Hepatocyte (in vitro differentiated cells): Measurements from ENCODE around the gene SBNO2. TPM values are rescaled to one million over a fixed set of nuclear protein-coding genes. Genes with fewer than 3 reads are reported as not detected.

Experiments
- DNase-seq: peaks from one replicate; pipeline ENCODE4 v3.0.0-alpha.2; 2016; ENCODE audit warnings: low spot score
- H2AFZ ChIP-seq: fragments of 200-600 bp; sonication (generic); 2 replicates; pipeline ENCODE4 v1.6.0; 2016; ENCODE audit warnings: antibody characterized with exemption, mild to moderate bottlenecking
- H3K27ac ChIP-seq: fragments of 200-600 bp; sonication (generic); 2 replicates; pipeline ENCODE4 v1.5.1; 2016; ENCODE audit warnings: mild to moderate bottlenecking
- H3K27me3 ChIP-seq: fragments of 200-600 bp; sonication (generic); 2 replicates; pipeline ENCODE4 v1.6.1; 2016
- H3K36me3 ChIP-seq: fragments of 200-600 bp; sonication (generic); replicated peaks from 2 replicates; pipeline ENCODE4 v1.5.1; 2016; ENCODE audit warnings: low read depth; ENCODE audit not compliant: insufficient read depth
- H3K4me1 ChIP-seq: fragments of 200-600 bp; sonication (generic); 2 replicates; pipeline ENCODE4 v1.5.1; 2016; ENCODE audit warnings: mild to moderate bottlenecking, moderate library complexity; ENCODE audit not compliant: insufficient read depth
- H3K4me2 ChIP-seq: fragments of 200-600 bp; sonication (generic); 2 replicates; pipeline ENCODE4 v1.6.0; 2016
- H3K4me3 ChIP-seq: fragments of 200-600 bp; sonication (generic); 2 replicates; pipeline ENCODE4 v1.5.1; 2016; ENCODE audit warnings: mild to moderate bottlenecking
- H3K79me2 ChIP-seq: fragments of 200-600 bp; sonication (generic); 2 replicates; pipeline ENCODE4 v1.6.0; 2017; ENCODE audit warnings: mild to moderate bottlenecking
- H3K9me2 ChIP-seq: fragments of 200-600 bp; sonication (generic); replicated peaks from 2 replicates; pipeline ENCODE4 v1.6.0; 2017; ENCODE audit warnings: mild to moderate bottlenecking; ENCODE audit not compliant: insufficient read depth
- H3K9me3 ChIP-seq: fragments of 200-600 bp; sonication (generic); 2 replicates; pipeline ENCODE4 v1.5.1; 2016; ENCODE audit warnings: low read depth, mild to moderate bottlenecking
- H4K20me1 ChIP-seq: fragments of 200-600 bp; sonication (generic); 2 replicates; pipeline ENCODE4 v1.6.0; 2016; ENCODE audit warnings: mild to moderate bottlenecking; ENCODE audit not compliant: insufficient read depth, poor library complexity, severe bottlenecking
- EZH2 ChIP-seq: fragments of 200-600 bp; sonication (generic); IDR thresholded peaks from 2 replicates; pipeline ENCODE4 v1.6.1; 2016; ENCODE audit warnings: antibody characterized with exemption, mild to moderate bottlenecking, borderline replicate concordance
- EZH2phosphoT487 ChIP-seq: fragments of 200-600 bp; sonication (generic); IDR thresholded peaks from one replicate; pipeline ENCODE4 v1.6.1; 2018; ENCODE audit warnings: antibody characterized with exemption, mild to moderate bottlenecking, low read depth, moderate library complexity; ENCODE audit not compliant: unreplicated experiment, severe bottlenecking
- WGBS: methylation state at CpG from one replicate; pipeline ENCODE4 v1.1.6; 2016; ENCODE audit warnings: low lambda C conversion rate; ENCODE audit errors: missing lambda C conversion rate; 5-methylcytosine and 5-hydroxymethylcytosine counted together
- polyA plus RNA-seq: library from polyadenylated mRNA; unstranded; fragments of >200 nt; fragmentation: Nextera tagmentation; extraction: Ambion mirVana; gene quantifications from 2 replicates; pipeline ENCODE4 v1.2.1, GENCODE V29; 2016
- total RNA-seq: library from RNA; depleted of rRNA; stranded (reverse); fragments of >200 nt; gene quantifications from 2 replicates; pipeline ENCODE4 v1.2.3, GENCODE V29; 2014
- TF ChIP-seq, protein P1 (sequence below): fragments of 200-600 bp; sonication (generic); IDR thresholded peaks from 2 replicates; pipeline ENCODE4 v1.5.1; 2016; ENCODE audit warnings: antibody characterized with exemption, mild to moderate bottlenecking; ENCODE audit not compliant: poor library complexity

The SBNO2 gene
- total and polyA plus RNA-seq, 2 experiments from 2014 or later, result 12.7 to 15.6 TPM

DNA sequence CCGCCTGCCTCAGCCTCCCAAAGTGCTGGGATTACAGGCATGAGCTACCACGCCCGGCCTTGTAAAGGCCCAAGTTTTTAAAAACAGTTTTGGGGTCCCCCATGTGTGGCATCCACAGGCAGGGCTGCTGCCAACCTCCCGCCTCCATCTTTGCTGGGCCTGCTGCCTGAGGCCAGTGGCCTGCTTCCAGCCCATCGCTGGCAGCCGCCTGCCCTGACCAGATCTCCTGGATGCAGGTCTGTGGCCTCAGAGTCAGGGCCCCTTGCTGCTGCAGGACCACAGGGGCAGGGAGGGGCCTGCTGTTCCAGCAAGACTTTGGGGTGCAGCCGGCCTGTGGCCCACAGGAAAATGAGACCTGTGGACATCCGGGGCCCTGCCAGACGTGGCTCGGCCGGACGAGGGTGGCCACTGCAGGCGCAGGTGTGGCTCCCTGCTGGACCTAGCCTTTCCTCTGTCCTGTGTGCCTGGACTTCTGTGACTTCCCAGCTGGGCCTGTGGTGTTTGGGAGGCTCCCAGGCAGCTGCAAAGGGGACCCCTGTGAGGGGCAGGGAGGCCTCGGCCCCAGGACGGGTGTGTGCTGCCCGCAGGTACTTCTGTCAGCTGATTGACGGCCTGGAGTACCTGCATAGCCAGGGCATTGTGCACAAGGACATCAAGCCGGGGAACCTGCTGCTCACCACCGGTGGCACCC is 45.9 kb upstream of the SBNO2 start:
- Histone ChIP-seq H3K9me2 (no peaks in the 10 kb centered on the region), H3K27ac (no peak overlapping the region), H3K36me3 (no peaks in the 10 kb centered on the region), H3K4me2 (no peak overlapping the region), H4K20me1 (peaks cover 38% of the 10 kb centered on the region), H3K79me2 (peaks cover 66% of the 10 kb centered on the region), H3K9me3 (no peaks in the 10 kb centered on the region), H2AFZ (no peak overlapping the region), H3K27me3 (no peaks in the 10 kb centered on the region), H3K4me3 (no peak overlapping the region), H3K4me1 (no peaks in the 10 kb centered on the region)
- WGBS, result 95% methylated on average over 19 of the region's 19 CpGs
- no peak for DNase-seq
- TF ChIP-seq EZH2phosphoT487 (no peak), EZH2 (no peak)
- TF ChIP-seq, protein P1, sequence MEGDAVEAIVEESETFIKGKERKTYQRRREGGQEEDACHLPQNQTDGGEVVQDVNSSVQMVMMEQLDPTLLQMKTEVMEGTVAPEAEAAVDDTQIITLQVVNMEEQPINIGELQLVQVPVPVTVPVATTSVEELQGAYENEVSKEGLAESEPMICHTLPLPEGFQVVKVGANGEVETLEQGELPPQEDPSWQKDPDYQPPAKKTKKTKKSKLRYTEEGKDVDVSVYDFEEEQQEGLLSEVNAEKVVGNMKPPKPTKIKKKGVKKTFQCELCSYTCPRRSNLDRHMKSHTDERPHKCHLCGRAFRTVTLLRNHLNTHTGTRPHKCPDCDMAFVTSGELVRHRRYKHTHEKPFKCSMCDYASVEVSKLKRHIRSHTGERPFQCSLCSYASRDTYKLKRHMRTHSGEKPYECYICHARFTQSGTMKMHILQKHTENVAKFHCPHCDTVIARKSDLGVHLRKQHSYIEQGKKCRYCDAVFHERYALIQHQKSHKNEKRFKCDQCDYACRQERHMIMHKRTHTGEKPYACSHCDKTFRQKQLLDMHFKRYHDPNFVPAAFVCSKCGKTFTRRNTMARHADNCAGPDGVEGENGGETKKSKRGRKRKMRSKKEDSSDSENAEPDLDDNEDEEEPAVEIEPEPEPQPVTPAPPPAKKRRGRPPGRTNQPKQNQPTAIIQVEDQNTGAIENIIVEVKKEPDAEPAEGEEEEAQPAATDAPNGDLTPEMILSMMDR, result no peak

DNA sequence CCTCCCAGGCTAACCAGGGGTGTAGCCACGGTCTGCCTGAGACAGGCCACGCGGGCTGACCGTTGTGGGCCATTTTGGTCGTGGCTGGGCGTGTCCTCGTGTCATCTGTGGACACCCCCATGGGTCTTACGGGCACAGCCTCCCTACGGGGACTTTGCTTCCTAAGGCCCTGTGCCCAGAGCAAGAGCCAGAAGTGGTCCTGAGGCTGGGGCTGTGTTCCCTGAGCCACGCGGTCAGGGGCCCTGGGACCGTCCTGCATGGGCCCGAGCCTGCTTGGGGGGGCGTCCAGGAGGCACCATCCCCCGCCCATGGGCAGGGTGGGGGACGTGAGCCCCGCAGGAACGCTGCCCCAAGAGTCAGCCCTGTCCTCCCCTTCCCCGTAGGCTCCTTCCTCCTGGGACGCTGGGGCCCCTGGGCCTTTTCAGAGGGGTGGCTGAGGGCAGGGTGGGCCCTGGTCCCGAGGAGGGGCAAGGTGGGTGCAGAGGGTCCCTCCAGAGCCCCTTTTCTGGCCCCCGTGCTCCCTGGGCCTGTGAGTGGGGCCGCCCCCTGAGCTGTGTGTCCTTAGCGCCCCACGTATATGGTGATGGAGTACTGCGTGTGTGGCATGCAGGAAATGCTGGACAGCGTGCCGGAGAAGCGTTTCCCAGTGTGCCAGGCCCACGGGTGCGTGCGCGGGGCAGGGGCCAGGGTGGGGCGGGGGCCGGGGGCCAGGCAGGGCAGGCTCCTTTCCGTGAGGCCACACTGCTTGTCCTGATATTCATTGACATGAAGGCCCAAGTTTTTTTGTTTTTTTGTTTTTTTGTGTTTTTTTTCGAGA is 44.9 kb upstream of the SBNO2 start:
- H2AFZ ChIP-seq, result no peak overlapping the region
- no peak overlapping the region for H3K4me2 ChIP-seq
- peaks cover 4% of the 10 kb centered on the region for H3K4me1 ChIP-seq
- no peak for TF ChIP-seq EZH2
- TF ChIP-seq EZH2phosphoT487, result no peak
- TF ChIP-seq, protein P1, result no peak
- no peaks in the 10 kb centered on the region for H3K36me3 ChIP-seq
- DNase-seq, result no peak
- peaks cover 47% of the 10 kb centered on the region for H4K20me1 ChIP-seq
- peaks cover 76% of the 10 kb centered on the region for H3K79me2 ChIP-seq
- 93% methylated on average over 26 of the region's 37 CpGs for WGBS
- H3K9me2 ChIP-seq, result no peaks in the 10 kb centered on the region
- H3K4me3 ChIP-seq, result no peak overlapping the region
- H3K9me3 ChIP-seq, result no peaks in the 10 kb centered on the region
- H3K27me3 ChIP-seq, result no peaks in the 10 kb centered on the region
- no peak overlapping the region for H3K27ac ChIP-seq

DNA sequence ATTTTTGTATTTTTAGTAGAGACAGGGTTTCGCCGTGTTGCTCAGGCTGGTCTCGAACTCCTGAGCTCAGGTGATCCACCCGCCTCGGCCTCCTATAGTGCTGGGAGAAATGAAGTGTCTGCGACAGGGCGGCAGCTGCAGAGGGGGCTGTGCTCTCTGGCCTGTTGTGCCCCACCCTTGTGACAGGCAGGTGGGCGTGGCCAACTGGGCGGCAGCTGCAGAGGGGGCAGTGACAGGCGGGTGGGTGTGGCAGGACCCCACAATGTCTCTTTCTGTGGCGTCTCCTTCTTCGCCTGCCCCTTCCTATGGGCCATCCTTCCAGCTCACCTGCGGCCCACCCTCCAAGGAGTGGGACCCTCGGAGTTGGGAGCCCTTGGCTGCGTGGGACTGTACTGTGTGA is 43.3 kb upstream of the SBNO2 start:
- Histone ChIP-seq H3K9me2 (no peaks in the 10 kb centered on the region), H3K4me3 (no peak overlapping the region), H3K27me3 (no peaks in the 10 kb centered on the region), H3K27ac (no peak overlapping the region), H3K9me3 (no peaks in the 10 kb centered on the region), H4K20me1 (peaks cover 54% of the 10 kb centered on the region), H3K79me2 (peaks cover 86% of the 10 kb centered on the region), H2AFZ (no peak overlapping the region), H3K4me2 (no peak overlapping the region), H3K4me1 (peaks cover 12% of the 10 kb centered on the region), H3K36me3 (no peaks in the 10 kb centered on the region)
- no peak for DNase-seq
- WGBS, result 89% methylated on average over 15 of the region's 15 CpGs
- TF ChIP-seq EZH2 (no peak), EZH2phosphoT487 (no peak)
- TF ChIP-seq, protein P1, result no peak
